HG02981 (cell line): ENCODE measurements around the gene KDM2A.
"Not testable (repeated sequence)": the region's sequence is repeated elsewhere in the genome, so short reads cannot be mapped to it uniquely, and the experiment has no call there.

Experiments used
- ATAC-seq: cut with Tn5 transposase; IDR thresholded peaks from one replicate; pipeline ENCODE4 v1.9.1; 2021; ENCODE audit warnings: mild to moderate bottlenecking, moderate library complexity; ENCODE audit not compliant: unreplicated experiment

The KDM2A gene

DNA sequence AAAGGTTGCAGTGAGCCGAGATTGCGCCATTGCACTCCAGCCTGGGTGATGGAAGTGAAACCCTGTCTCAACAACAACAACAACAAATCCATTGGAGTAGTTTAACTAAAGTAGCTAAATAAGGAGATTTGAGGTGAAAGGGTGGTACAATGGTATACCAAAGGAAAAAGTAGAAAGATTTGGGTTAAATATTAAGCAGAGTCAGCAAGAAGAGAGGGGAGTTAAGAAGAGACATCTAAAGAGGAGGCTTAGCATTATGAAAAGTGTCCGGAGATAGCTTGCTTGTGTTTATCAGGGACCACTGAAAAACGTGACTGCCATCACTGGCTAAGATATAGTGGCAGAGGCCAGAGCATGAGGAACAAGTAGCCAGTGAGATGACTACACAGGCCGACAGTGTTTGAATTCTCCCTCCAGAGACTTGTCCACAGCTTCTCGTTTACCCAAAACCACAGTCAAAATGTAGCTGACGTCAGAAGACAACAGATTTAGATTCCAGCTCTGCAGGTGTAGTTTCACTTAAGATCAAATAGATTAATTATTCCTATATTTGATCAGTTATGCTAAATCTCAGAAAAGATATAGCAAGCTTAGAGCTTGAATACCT is 114.6 kb downstream of the KDM2A start:
- no peak for ATAC-seq

GRCh38 chr11:67234571-67234970 is 115.5 kb downstream of the KDM2A start:
- ATAC-seq: not testable (repeated sequence)

DNA sequence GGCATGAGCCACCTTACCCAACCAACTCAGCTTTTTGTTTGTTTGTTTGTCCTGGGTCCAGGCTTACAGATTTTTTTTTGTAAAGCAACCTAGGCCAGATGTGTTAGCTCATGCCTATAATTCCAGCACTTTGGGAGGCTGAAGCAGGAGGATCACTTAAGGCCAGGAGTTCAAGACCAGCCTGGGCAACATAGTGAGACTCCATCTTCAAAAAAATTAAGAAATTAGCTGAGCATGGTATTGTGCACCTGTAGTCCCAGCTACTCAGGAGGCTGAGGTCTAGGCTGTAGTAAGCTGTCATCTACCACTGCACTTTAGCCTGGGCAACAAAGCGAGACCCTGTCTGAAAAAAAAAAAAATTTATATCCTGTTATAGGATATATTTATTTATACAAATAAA is 118.5 kb downstream of the KDM2A start:
- ATAC-seq: no peak

GRCh38 chr11:67238894-67239782 is 120.1 kb downstream of the KDM2A start:
- ATAC-seq: no peak

DNA sequence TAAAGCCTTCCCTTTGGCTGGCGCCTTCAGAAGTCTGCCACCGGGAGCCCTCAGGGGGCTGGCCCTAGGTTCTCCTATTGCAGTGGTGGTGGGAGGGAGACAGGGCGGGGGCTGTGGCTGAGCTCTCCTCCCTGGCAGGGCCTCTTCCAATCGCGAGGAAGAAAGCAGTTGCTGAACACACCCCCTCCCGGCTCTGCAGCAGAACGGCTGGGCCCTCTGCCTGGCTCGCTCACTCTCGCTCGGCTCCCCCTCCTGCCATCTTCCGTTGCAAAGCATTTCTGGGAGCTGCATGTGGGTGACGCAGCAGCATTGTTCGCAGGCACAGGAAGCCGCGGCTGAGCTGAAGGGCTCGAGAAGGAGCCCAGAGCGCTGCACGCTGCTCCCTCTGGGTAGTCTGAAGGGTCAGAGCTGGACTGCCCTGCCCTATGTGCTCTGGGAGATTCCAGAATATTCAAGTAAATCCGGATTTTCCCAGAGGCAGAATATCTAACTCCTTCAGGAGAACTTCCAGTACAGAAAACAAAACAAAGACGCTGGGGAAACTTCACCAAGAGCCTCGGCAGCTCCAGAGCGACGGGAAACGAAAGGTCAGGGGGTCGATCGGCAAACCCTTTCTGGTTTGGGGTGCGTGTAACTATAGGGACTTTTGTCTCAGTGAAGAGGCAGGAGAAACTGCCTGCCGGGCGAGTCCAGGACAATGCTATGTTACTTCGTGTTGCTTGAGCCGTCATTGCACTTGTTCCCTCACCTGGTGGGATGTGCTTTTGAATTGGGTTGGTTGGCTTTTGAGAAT is 120.9 kb downstream of the KDM2A start:
- ATAC-seq: peak; percentile 82

DNA sequence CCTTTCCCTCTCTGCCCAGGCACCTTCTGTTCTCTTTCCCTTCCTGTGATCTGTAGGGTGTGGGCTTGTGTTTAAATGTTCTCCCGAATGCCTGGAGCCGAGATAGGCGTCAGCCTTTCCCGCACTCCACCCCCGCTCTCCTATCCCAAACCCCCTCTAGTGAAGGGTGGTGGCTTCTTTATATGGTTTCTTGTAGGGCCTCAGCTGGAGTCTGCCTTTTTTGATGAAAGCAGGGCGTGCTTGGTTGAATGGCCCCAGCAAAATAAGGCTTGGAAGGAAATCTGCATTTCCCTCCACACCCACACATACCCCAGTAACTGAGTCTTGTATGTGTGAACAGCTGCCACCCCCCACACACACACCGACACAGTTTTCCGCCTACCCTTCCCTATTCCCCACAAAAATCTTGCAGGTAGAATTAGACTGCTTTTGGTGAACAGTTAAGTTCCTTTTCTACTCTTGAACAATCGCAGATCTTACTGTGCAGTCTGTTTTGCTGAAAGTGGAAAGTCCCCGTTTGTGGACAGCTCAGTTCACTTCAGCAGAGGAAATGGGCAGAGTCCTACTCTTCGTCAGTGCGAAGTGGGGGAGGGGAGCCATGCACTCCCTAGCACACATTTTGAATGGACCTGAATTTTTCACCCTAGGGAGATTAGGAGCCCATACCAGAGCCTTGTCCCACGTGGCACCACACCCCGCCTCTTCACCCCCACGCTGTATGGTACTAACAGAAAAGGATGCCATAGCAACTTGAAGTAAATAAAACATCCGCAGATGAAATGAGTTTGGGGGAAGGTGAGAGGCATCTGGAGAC is 121.7 kb downstream of the KDM2A start:
- no peak for ATAC-seq

DNA sequence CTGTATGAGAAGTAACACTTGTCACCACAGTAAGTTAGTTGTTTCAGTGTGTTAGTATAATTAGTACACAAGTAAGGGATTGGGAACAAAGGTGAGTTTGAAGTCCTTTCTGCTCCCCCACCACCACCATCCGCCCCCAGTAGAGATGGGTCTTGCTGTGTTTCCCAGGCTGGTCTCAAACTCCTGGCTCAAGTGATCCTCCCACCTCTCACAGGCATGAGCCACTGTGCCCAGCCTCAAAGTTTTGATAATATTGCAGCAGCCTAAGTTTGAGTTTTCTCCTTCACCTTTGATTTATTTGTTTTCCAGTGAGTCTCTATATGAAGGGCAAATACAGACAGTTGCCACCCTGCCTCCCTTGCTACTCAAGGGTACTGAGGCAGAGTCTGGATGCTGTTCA is 123.5 kb downstream of the KDM2A start:
- no peak for ATAC-seq

GRCh38 chr11:67243051-67243450 is 124.0 kb downstream of the KDM2A start:
- no peak for ATAC-seq

DNA sequence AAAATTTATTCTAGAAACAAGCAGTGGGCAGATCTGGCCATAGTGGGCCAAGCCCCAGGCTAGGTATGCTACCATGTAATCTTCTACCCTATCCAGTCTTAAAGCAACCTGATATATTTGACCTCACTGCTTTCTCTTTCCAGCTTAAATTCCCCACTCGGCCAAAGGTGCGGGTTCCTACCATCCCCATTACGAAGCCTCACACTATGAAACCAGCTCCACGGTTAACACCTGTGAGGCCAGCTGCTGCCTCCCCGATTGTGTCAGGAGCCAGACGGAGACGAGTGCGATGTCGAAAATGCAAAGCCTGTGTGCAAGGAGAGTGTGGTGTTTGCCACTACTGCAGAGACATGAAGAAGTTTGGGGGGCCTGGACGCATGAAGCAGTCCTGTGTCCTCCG is 126.0 kb downstream of the KDM2A start:
- no peak for ATAC-seq

GRCh38 chr11:67247946-67248550 is 129.0 kb downstream of the KDM2A start:
- ATAC-seq: no peak

DNA sequence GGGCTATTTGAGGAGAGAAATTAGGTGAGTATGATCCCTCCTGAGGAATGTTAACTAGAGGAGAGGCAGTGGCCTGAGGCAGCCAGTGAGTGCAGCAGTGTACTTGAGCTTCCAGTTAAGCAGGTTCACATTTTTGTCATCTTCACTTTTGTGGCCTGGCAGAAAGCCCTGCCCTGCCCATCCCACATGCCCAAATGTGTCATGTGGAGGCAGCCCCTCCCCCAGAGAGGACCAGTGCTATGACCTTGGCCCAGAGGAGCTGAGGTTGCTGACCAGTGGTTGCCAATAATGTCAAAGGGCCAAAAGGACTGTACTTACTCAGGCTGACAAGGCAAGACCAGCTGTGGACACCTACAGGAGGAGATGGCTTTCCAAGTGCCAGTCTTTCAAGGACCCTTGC is 129.6 kb downstream of the KDM2A start:
- ATAC-seq: no peak

DNA sequence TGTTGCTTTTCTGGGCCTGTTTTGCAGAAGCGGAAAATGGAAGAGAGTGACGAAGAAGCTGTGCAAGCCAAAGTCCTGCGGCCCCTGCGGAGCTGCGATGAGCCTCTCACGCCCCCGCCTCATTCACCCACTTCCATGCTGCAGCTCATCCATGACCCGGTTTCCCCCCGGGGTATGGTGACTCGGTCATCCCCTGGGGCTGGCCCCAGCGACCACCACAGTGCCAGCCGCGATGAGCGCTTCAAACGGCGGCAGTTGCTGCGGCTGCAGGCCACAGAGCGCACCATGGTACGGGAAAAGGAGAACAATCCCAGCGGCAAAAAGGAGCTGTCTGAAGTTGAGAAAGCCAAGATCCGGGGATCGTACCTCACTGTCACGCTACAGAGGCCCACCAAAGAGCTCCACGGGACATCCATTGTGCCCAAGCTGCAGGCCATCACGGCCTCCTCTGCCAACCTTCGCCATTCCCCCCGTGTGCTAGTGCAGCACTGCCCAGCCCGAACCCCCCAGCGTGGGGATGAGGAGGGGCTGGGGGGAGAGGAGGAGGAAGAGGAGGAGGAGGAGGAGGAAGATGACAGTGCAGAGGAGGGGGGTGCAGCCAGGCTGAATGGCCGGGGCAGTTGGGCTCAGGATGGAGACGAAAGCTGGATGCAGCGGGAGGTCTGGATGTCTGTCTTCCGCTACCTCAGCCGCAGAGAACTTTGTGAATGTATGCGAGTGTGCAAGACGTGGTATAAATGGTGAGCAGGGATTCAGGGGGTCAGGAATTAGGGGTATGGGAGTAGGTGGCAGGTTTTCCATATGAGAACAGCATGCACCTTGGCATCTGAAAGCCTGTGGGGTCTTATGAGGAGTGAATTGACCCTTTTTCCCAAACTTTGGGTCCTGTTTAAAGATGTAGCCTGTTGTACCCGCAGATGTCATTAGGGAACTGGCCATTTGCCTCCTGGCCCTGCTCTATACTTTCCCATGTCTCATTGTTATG is 131.3 kb downstream of the KDM2A start:
- no peak for ATAC-seq

- no peak for ATAC-seq
These were observed 132.8 kb downstream of the KDM2A start for GRCh38 chr11:67251841-67252240.

GRCh38 chr11:67252831-67253239 is 133.8 kb downstream of the KDM2A start:
- ATAC-seq: no peak

GRCh38 chr11:67253872-67254624 is 135.0 kb downstream of the KDM2A start:
- ATAC-seq: no peak

- no peak for ATAC-seq
These were observed 135.7 kb downstream of the KDM2A start for GRCh38 chr11:67254798-67255197.

DNA sequence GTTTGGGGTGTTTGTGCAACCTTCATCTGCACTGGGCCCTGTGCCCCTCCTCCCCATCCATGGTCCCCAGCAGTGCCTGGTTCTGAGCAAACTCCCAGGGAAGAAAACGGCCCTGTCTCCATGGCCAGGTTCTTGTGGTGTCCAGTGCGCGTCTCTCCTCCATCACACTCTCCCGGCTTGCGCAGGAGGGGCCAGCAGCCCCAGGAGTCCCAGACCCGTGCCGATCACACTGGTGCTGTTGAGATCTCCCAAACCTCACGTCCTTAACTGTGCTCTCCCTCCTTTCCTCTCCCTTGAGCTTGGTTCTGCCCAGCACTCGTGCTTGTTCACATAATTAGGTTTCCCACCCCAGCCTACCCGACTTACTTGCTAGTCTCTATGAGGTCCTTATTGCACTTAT is 136.3 kb downstream of the KDM2A start:
- no peak for ATAC-seq

GRCh38 chr11:67255864-67256263 is 136.8 kb downstream of the KDM2A start:
- no peak for ATAC-seq
